Mesothelial cell of epicardium (in vitro differentiated cells): Measurements from ENCODE around the gene CACNA1F. TPM values are rescaled to one million over a fixed set of nuclear protein-coding genes. Genes with fewer than 3 reads are reported as not detected.
"Not testable (repeated sequence)": the region's sequence is repeated elsewhere in the genome, so short reads cannot be mapped to it uniquely, and the experiment has no call there.

Source experiments
- DNase-seq, 2 experiments: peaks; one replicate each; pipeline ENCODE4 v3.0.0; 2021; ENCODE audit warnings: low spot score in 2 of 2; ENCODE audit not compliant: unreplicated experiment in 2 of 2
- H3K27ac Mint-ChIP-seq: 2 replicates; pipeline ENCODE4 v1.8.0; 2021; ENCODE audit warnings: mixed read lengths
- H3K27me3 Mint-ChIP-seq: 2 replicates; pipeline ENCODE4 v1.8.0; 2021; ENCODE audit warnings: low read depth, mixed read lengths
- H3K36me3 Mint-ChIP-seq: 2 replicates; pipeline ENCODE4 v1.8.0; 2021; ENCODE audit warnings: mixed read lengths
- H3K4me1 Mint-ChIP-seq: 2 replicates; pipeline ENCODE4 v1.8.0; 2021; ENCODE audit warnings: mixed read lengths
- H3K4me3 Mint-ChIP-seq: 2 replicates; pipeline ENCODE4 v1.8.0; 2021; ENCODE audit warnings: mild to moderate bottlenecking, moderate library complexity, mixed read lengths
- H3K9me3 Mint-ChIP-seq: 2 replicates; pipeline ENCODE4 v1.8.0; 2021; ENCODE audit warnings: mixed read lengths
- CTCF ChIP-seq: fragments of 200-600 bp; sonication (generic); IDR thresholded peaks from one replicate; pipeline ENCODE4 v1.5.0; 2021; ENCODE audit warnings: antibody characterized with exemption; ENCODE audit not compliant: unreplicated experiment
- total RNA-seq: library from RNA; stranded (reverse); gene quantifications from 3 replicates; pipeline ENCODE4 v1.2.1, GENCODE V29; 2021

Gene CACNA1F
- total RNA-seq, 1 donor from 2014 or later: 0.47 TPM

- TF ChIP-seq CTCF: no peak
- H3K27ac Mint-ChIP-seq: no peak overlapping the region
- H3K4me1 Mint-ChIP-seq: peaks cover 3% of the 10 kb centered on the region
- H3K4me3 Mint-ChIP-seq: no peak overlapping the region
- no peak for DNase-seq
- H3K9me3 Mint-ChIP-seq: peaks cover 32% of the 10 kb centered on the region
- peaks cover 1% of the 10 kb centered on the region for H3K27me3 Mint-ChIP-seq
- H3K36me3 Mint-ChIP-seq: peaks cover 42% of the 10 kb centered on the region
Observed at GRCh38 chrX:49177873-49178480, 55.2 kb downstream of the CACNA1F start.

- DNase-seq: no peak
- H3K27me3 Mint-ChIP-seq: peaks cover 3% of the 10 kb centered on the region
- peaks cover 29% of the 10 kb centered on the region for H3K9me3 Mint-ChIP-seq
- no peak overlapping the region for H3K27ac Mint-ChIP-seq
- peaks cover 8% of the 10 kb centered on the region for H3K4me1 Mint-ChIP-seq
- H3K4me3 Mint-ChIP-seq: no peak overlapping the region
- H3K36me3 Mint-ChIP-seq: peaks cover 39% of the 10 kb centered on the region
- no peak for TF ChIP-seq CTCF
Observed at GRCh38 chrX:49177338-49177833, 55.8 kb downstream of the CACNA1F start.

- Mint-ChIP-seq H3K4me1 (peaks cover 8% of the 10 kb centered on the region), H3K9me3 (peaks cover 26% of the 10 kb centered on the region), H3K27ac (peak overlapping the region; percentile 47), H3K4me3 (no peak overlapping the region), H3K27me3 (peaks cover 7% of the 10 kb centered on the region), H3K36me3 (peaks cover 36% of the 10 kb centered on the region)
- no peak for TF ChIP-seq CTCF
- no peak for DNase-seq
Observed at GRCh38 chrX:49176421-49177326, 56.5 kb downstream of the CACNA1F start.

GRCh38 chrX:49175435-49176274 is 57.5 kb downstream of the CACNA1F start:
- peaks cover 33% of the 10 kb centered on the region for H3K36me3 Mint-ChIP-seq
- H3K4me3 Mint-ChIP-seq: no peak overlapping the region
- H3K27ac Mint-ChIP-seq: no peak overlapping the region
- H3K4me1 Mint-ChIP-seq: peaks cover 8% of the 10 kb centered on the region
- peaks cover 10% of the 10 kb centered on the region for H3K27me3 Mint-ChIP-seq
- H3K9me3 Mint-ChIP-seq: peaks cover 22% of the 10 kb centered on the region
- no peak for DNase-seq
- TF ChIP-seq CTCF: no peak

- Mint-ChIP-seq H3K9me3 (peaks cover 17% of the 10 kb centered on the region), H3K4me1 (peaks cover 8% of the 10 kb centered on the region), H3K4me3 (no peak overlapping the region), H3K27ac (no peak overlapping the region), H3K27me3 (peaks cover 10% of the 10 kb centered on the region), H3K36me3 (peaks cover 28% of the 10 kb centered on the region)
- DNase-seq: no peak
- no peak for TF ChIP-seq CTCF
Observed at GRCh38 chrX:49174723-49175122, 58.4 kb downstream of the CACNA1F start.

- DNase-seq, H3K27ac Mint-ChIP-seq, H3K4me3 Mint-ChIP-seq, H3K9me3 Mint-ChIP-seq, H3K4me1 Mint-ChIP-seq: not testable (repeated sequence)
- H3K36me3 Mint-ChIP-seq: peaks cover 20% of the 10 kb centered on the region
- H3K27me3 Mint-ChIP-seq: peaks cover 10% of the 10 kb centered on the region
Observed at GRCh38 chrX:49173544-49173943, 59.6 kb downstream of the CACNA1F start.
